ENCODE results near the gene HIGD1C. TPM values are rescaled to one million over a fixed set of nuclear protein-coding genes. Genes with fewer than 3 reads are reported as not detected.
A peak's percentile ranks its signal among the peaks of the same experiment; 100 is the strongest.
"Not testable (repeated sequence)": the region's sequence is repeated elsewhere in the genome, so short reads cannot be mapped to it uniquely, and the experiment has no call there.

Gene HIGD1C
- total RNA-seq, 1 experiment from 2014 or later = not detected

DNA sequence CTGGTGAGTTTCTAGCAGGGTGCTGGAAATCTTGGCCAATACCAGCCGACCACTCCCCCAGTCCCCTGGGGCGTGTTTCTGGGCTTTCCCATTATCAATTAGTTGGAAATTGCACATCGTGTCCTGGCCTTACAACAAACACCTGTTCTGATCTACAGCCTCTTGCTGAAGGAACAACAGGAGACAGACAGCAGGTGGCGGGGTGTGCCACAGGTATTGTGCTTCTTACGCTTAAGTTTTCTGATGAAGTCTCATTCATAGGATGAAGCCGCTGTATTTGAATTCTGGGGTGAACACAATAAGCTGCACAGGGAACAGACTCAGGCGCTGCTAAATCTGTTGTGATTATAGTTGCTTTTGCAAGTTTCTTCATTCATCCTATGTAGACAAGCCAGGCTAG, 703 bp downstream of the HIGD1C start:
- TF ChIP-seq, protein P1, sequence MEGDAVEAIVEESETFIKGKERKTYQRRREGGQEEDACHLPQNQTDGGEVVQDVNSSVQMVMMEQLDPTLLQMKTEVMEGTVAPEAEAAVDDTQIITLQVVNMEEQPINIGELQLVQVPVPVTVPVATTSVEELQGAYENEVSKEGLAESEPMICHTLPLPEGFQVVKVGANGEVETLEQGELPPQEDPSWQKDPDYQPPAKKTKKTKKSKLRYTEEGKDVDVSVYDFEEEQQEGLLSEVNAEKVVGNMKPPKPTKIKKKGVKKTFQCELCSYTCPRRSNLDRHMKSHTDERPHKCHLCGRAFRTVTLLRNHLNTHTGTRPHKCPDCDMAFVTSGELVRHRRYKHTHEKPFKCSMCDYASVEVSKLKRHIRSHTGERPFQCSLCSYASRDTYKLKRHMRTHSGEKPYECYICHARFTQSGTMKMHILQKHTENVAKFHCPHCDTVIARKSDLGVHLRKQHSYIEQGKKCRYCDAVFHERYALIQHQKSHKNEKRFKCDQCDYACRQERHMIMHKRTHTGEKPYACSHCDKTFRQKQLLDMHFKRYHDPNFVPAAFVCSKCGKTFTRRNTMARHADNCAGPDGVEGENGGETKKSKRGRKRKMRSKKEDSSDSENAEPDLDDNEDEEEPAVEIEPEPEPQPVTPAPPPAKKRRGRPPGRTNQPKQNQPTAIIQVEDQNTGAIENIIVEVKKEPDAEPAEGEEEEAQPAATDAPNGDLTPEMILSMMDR (IDR thresholded peaks at IDR 0.05; ENCODE audit: insufficient read depth in 1 of 2, low read depth in 1 of 2, low read length in 1 of 2, severe bottlenecking in 1 of 2, unreplicated experiment in 1 of 2) = peak; percentile 42 to 47
- H3K27ac Mint-ChIP-seq (ENCODE audit: unreplicated experiment) = no peak overlapping the region
- BruUV-seq (replicated peaks) = no TSS peak
- DNase-seq = peak in 1 of 2 experiments; percentile 51
- no peaks in the 10 kb centered on the region; the same call in 1 of the 2 replicates for H3K9me3 ChIP-seq
- no peaks in the 10 kb centered on the region; the same call in 1 of the 2 replicates for H3K36me3 ChIP-seq (ENCODE audit: control insufficient read depth, insufficient read depth, low read length)
- H3K4me1 ChIP-seq = no peaks in the 10 kb centered on the region
- no peaks in the 10 kb centered on the region for H3K9me3 Mint-ChIP-seq (ENCODE audit: unreplicated experiment)
- H3K4me3 Mint-ChIP-seq (ENCODE audit: unreplicated experiment) = no peak overlapping the region
- no peaks in the 10 kb centered on the region for H3K27me3 Mint-ChIP-seq (ENCODE audit: insufficient read depth, unreplicated experiment)
- H3K36me3 Mint-ChIP-seq (ENCODE audit: insufficient read depth, unreplicated experiment) = no peaks in the 10 kb centered on the region
- POLR2A ChIA-PET = no interaction called here
- intact Hi-C loops (cut with micrococcal nuclease; ENCODE audit: unreplicated experiment) = loop anchor here (1.0 to 2.0 kb wide), 2 partner anchors 34 to 76 kb away; no protein-coding TSS in a partner anchor
- no peaks in the 10 kb centered on the region for H3K27me3 ChIP-seq (replicated peaks; ENCODE audit: control insufficient read depth, insufficient read depth, low read length)
- H3K4me1 Mint-ChIP-seq (ENCODE audit: low read depth, unreplicated experiment) = no peaks in the 10 kb centered on the region
- CTCF ChIA-PET = interaction anchor here (0.6 to 0.9 kb wide), 4 partner anchors 10 to 128 kb away, joined by 3 to 10 read pairs (median 4); no protein-coding TSS in a partner anchor
- no peak overlapping the region for H3K4me3 ChIP-seq (ENCODE audit: low read depth, low read length)

DNA sequence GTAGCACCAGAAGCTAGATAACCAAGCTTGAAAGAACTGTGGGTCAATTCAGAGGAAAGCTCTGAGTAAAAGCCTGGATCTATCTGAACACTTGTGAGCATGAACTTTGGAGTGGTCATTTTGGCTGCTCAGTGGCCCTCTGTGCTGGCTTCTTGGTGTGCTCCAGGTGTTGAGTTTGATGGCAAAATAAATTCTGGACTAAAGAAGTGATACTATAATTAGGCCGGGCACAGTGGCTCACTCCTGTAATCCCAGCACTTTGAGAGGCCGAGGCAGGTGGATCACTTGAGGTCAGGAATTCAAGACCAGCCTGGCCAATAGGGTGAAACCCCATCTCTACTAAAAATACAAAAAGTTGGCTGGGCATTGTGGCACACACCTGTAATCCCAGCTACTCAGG, 2.4 kb downstream of the HIGD1C start:
- H3K27me3 Mint-ChIP-seq (ENCODE audit: insufficient read depth, unreplicated experiment); H3K9me3 ChIP-seq; DNase-seq; H3K27ac Mint-ChIP-seq (ENCODE audit: unreplicated experiment); CTCF ChIA-PET; H3K36me3 Mint-ChIP-seq (ENCODE audit: insufficient read depth, unreplicated experiment); H3K36me3 ChIP-seq (ENCODE audit: control insufficient read depth, insufficient read depth, low read length); POLR2A ChIA-PET; BruUV-seq (replicated peaks); H3K4me3 ChIP-seq (ENCODE audit: low read depth, low read length); intact Hi-C loops (cut with micrococcal nuclease; ENCODE audit: unreplicated experiment); H3K4me1 ChIP-seq; H3K4me1 Mint-ChIP-seq (ENCODE audit: low read depth, unreplicated experiment); H3K27me3 ChIP-seq (replicated peaks; ENCODE audit: control insufficient read depth, insufficient read depth, low read length); H3K4me3 Mint-ChIP-seq (ENCODE audit: unreplicated experiment); H3K9me3 Mint-ChIP-seq (ENCODE audit: unreplicated experiment): not testable (repeated sequence)

- H3K9me3 Mint-ChIP-seq (ENCODE audit: unreplicated experiment) = no peaks in the 10 kb centered on the region
- H3K4me3 Mint-ChIP-seq (ENCODE audit: unreplicated experiment) = no peak overlapping the region
- no peaks in the 10 kb centered on the region for H3K27me3 ChIP-seq (replicated peaks; ENCODE audit: control insufficient read depth, insufficient read depth, low read length)
- POLR2A ChIA-PET = no interaction called here
- H3K4me3 ChIP-seq (ENCODE audit: low read depth, low read length) = no peak overlapping the region
- H3K27ac Mint-ChIP-seq (ENCODE audit: unreplicated experiment) = no peak overlapping the region
- H3K4me1 ChIP-seq = peaks cover 10% of the 10 kb centered on the region
- H3K36me3 ChIP-seq (ENCODE audit: control insufficient read depth, insufficient read depth, low read length) = no peaks in the 10 kb centered on the region; the same call in 1 of the 2 replicates
- H3K9me3 ChIP-seq = no peaks in the 10 kb centered on the region
- H3K27me3 Mint-ChIP-seq (ENCODE audit: insufficient read depth, unreplicated experiment) = no peaks in the 10 kb centered on the region
- no peaks in the 10 kb centered on the region for H3K36me3 Mint-ChIP-seq (ENCODE audit: insufficient read depth, unreplicated experiment)
- TF ChIP-seq, protein P1 (IDR thresholded peaks at IDR 0.05; ENCODE audit: insufficient read depth in 1 of 2, low read depth in 1 of 2, low read length in 1 of 2, severe bottlenecking in 1 of 2, unreplicated experiment in 1 of 2) = no peak
- intact Hi-C loops (cut with micrococcal nuclease; ENCODE audit: unreplicated experiment) = no loop called here
- DNase-seq = no peak
- CTCF ChIA-PET = no interaction called here
- H3K4me1 Mint-ChIP-seq (ENCODE audit: low read depth, unreplicated experiment) = peaks cover 7% of the 10 kb centered on the region
- BruUV-seq (replicated peaks) = no TSS peak
Measured at GRCh38 chr12:50955288-50955687, 2.9 kb downstream of the HIGD1C start.

DNA sequence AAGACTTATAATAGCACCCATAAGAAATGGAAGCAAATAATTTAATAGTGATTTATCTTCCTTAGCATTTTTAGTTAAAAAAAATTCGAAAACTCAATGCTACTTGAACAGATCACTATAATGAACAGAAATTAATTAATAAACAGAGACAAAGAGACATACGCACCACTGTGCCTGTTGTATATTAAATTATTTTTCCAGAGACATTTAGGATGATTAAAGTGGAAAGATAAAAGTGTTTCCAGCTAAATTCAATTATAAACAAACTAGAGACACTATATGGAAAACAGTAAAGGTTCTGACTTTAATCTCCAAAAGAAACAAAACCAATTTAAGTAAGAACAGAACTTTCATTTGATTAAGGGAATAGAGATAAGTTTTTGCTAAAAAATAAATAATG, 3.4 kb downstream of the HIGD1C start:
- no peaks in the 10 kb centered on the region for H3K9me3 ChIP-seq
- TF ChIP-seq, protein P1 (IDR thresholded peaks at IDR 0.05; ENCODE audit: insufficient read depth in 1 of 2, low read depth in 1 of 2, low read length in 1 of 2, severe bottlenecking in 1 of 2, unreplicated experiment in 1 of 2) = no peak
- intact Hi-C loops (cut with micrococcal nuclease; ENCODE audit: unreplicated experiment) = no loop called here
- Mint-ChIP-seq H3K9me3 (ENCODE audit: unreplicated experiment) (no peaks in the 10 kb centered on the region), H3K4me1 (ENCODE audit: low read depth, unreplicated experiment) (peaks cover 12% of the 10 kb centered on the region), H3K36me3 (ENCODE audit: insufficient read depth, unreplicated experiment) (no peaks in the 10 kb centered on the region), H3K27me3 (ENCODE audit: insufficient read depth, unreplicated experiment) (no peaks in the 10 kb centered on the region), H3K4me3 (ENCODE audit: unreplicated experiment) (no peak overlapping the region), H3K27ac (ENCODE audit: unreplicated experiment) (no peak overlapping the region)
- H3K4me1 ChIP-seq = peaks cover 14% of the 10 kb centered on the region
- DNase-seq = no peak
- no TSS peak for BruUV-seq (replicated peaks)
- H3K36me3 ChIP-seq (ENCODE audit: control insufficient read depth, insufficient read depth, low read length) = no peaks in the 10 kb centered on the region; the same call in 1 of the 2 replicates
- H3K4me3 ChIP-seq (ENCODE audit: low read depth, low read length) = no peak overlapping the region
- CTCF ChIA-PET = no interaction called here
- POLR2A ChIA-PET = no interaction called here
- no peaks in the 10 kb centered on the region for H3K27me3 ChIP-seq (replicated peaks; ENCODE audit: control insufficient read depth, insufficient read depth, low read length)
